NCI-H128 (cell line): ENCODE data around the gene JAG2.
A peak's percentile ranks its signal among the peaks of the same experiment; 100 is the strongest.

Experiments used
- DNase-seq: peaks from one replicate; lab custom pipeline; 2025; ENCODE audit not compliant: unreplicated experiment; lab: John Stamatoyannopoulos, UW

Gene JAG2

DNA sequence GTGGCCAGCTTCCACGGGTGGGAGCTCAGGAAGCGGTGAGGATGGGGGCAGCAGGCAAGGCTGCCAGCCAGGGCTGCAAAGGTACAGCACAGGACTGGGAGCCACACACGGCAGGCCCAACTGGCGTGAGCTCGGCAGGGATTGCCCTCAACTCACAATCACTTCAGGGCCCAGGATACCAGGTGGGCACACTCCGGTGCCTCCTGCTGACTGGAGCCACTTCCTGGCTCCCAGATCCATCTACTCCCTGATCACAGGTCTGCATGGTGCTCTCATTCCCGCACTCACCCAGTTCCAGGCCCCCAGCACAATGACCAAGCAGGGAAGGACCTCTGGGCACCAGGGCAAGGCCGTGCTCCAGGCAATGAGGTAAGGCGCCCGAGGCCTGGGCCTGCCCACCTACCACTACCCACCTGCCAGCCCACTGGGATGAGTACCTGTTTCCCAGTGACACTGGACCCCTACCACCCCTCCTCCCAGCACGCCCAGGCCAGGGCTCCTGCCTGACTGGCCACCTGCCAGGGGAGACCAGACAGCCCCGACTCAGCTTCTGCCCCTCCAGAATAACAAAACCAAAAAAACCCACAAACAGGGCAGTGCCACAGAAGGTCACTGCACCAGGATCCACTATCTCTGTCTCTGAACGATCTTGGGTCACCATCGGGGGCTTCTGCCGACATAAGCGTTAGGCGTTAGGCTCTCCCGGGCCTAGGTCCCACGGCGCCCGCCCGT, 1.8 kb downstream of the JAG2 start:
- no peak for DNase-seq

DNA sequence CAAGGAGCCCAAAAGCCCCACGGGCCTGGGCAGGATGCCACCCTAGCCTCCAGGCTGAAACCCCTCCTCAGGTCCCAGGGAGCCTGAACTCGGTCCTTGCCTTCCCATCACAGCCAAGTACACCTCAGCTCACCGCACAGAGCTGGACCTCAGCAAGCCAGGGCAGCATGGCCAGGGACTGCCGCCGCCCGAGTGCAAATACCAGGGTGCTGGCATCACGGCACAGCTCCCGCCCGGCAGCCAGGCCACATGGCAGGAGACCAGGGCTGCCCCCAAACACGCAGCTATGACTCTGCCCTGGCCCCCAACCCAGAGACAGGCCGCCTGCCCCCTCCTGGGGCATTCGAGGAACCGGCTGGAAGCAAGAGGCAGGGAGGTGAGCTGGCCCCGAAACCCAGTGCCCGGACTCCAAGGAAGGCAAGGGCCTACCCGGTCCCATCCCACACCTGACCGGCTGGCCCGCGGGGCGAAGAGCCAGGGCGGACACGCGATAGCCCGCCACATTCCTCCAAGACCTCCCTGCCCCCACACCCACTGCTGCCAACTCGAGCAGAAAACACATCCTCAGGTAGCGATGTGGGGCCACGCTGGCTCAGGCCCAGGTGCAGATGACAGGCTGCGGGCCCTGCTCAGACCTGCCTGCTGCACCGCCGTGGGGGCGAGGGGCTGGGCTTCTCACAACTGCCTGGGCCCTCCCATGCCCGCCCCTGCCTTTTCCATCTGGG, 2.7 kb downstream of the JAG2 start:
- no peak for DNase-seq

DNA sequence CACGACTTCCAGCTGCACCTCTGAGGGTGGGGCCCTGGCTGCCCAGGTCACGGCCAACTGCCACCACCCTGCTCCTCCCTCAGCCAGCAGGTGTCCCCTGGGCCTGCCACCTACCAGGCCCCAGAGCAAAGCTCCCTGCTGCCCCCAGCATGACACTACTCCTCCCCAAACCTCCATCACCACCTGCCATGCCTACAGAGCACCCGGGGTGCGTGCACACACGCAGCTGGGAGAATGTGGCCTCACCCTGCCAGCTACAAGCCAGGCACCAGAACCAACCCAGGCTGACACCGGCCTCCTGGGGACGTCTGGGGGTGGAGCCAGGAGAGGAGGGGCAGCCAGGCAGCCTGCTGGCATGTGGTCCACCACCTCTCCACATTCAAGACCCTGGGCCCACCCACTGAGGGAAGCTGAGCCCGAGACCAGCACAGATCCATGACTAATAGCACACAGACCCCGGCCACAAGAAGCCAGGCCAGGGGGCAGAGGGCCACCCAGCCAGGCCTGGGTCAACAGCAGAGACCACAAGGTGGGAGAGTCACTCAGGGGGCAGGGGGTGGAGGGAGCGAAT, 3.4 kb downstream of the JAG2 start:
- DNase-seq = no peak

DNA sequence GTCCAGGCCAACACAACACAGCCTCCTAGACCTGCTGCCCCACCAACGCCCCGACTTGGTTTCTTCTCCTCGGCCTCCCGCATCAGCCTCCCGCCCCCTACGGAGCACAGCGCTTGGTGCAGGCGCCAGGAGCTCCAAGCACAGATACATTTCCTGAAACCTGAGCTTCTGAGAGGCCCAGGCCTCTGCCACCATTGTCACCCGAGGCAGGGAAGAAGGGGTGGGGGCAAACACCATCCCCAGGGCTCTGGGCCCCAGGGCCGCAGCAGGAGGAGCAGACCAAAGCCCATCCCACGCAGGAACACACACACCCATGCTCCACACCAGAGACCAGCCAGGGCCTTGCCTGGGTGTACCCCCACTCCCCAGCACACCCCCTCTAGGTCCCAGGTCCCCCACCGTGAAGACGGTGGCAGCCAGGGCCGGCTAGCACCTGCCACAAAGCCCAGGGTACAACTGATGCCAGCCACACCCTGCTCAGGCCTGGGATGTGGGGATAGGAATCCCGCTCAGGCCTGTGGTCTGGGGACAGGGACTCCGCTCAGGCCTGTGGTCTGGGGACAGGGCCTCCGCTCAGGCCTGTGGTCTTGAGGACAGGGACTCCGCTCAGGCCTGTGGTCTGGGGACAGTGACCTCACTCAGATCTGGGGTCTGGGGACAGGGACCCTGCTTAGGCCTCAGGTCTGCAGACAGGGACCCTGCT, 5.4 kb downstream of the JAG2 start:
- DNase-seq = no peak

DNA sequence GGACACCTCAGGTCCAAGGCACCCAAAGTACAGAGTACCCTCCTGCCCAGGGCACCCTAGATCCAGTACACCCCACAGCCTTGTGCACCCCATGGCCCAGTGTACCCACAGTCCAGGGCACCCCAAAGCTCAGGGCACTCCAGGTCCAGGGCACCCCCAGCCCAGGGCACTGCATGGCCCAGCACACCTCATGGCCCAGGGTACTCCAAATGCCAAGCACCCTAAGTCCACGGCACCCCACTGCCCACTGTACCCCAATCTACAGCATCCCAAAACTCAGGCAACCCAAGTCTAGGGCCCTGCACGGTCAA, 6.0 kb downstream of the JAG2 start:
- DNase-seq = no peak

DNA sequence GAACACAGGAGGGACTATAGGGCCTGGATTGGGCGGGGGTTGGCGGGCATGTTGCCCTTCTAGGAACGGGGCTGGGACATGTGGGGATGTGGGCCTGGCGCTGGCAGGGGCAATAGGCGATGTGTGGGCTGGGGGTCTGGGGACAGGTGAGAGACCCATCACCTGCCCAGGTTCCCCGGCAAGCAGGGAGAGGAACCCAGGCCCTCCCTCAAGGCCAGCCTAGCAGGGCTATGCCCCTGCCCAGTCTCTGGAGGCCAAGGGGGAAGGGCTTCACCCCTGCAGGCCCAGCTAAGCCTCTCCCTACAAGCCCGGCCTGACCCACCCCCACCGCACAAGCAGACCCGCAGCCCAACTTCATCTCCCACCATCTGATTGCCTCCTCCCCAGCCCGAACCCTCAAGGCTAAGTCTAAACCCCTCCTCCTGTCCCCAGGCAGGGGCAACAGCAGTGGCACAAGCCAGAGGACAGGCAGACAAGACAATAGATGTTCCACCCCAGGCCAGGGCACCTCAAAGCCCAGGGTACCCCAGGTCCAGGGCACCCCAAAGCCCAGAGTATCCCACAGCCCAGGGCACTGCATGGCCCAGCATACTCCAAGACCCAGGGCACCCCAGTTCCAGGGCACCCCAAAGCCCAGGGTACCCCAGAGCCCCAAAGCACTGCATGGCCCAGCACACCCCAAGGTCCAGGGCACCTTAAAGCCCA, 6.5 kb downstream of the JAG2 start:
- DNase-seq = no peak

DNA sequence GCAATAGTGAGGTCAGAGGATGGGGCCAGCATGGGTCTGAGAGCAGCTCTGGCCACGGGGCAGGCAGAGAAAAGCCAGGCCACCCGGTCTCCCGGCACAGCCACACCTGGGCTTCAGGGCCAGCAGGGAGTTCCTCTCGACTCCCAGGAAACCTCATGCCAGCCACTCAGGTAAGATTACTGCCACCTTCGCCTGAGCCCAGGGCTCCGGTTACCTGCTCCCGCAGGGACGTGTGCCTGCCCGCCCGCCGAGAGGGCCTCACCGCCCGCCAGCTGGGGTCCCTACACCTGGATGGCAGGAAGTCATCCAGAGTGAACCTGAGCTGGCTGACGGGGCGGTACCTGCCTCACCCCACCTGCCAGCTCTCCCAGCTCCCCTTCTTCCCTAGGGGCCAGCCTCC, 7.3 kb downstream of the JAG2 start:
- DNase-seq = peak; percentile 65

DNA sequence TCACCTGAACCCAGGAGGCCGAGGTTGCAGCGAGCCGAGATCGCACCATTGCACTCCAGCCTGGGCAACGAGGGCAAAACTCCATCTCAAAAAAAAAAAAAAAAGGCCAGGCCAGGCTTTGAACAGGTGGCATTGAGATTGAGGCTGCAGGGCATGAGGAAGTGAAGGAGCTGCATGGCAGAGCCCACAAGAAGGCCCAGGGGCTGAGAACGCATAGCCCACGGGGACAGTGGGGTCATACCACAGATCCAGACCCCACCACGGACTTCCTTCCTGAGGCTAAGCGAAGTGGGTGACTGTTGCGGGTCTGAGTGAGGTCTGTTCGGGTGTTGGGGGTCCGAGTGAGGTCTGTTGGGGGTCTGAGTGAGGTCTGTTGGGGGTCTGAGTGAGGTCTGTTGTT, 7.8 kb downstream of the JAG2 start:
- DNase-seq = no peak

DNA sequence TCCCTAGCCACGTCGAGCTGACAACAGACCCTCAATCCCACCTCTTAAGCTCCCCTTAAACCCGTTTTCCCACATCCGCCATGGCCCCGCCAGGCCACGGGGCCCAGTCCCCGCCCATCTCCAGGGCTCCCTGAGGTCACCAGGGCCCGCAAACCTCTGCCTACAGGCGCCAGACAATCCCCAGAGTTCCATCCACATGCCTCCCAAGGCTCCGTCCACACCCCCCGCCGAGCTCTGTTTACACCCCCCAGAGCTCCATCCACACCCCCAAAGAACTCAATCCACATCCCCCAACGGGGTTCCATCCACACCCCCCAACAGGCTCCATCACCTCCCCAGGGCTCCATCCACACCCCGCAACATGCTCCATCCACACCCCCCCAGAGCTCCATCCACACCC, 9.2 kb downstream of the JAG2 start:
- no peak for DNase-seq

DNA sequence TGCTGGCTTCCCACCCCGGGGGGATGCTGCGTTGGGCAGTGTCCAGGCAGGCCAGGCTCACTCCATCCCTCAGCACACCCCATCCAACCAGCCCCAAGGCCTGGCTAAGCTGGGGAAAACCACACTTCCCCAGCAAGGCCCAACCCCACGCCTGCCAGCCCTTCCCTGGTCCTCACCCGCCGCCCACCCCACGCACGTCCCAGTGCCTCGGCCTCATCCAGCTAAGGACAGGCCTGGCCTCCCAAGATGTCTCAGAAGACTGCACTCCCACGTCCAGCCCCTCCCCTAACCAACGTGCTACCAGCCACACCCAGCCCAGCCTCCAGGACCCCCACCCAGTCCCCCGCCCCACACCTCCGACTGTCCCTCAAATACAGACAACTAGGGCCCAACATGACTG, 9.8 kb downstream of the JAG2 start:
- DNase-seq = no peak

DNA sequence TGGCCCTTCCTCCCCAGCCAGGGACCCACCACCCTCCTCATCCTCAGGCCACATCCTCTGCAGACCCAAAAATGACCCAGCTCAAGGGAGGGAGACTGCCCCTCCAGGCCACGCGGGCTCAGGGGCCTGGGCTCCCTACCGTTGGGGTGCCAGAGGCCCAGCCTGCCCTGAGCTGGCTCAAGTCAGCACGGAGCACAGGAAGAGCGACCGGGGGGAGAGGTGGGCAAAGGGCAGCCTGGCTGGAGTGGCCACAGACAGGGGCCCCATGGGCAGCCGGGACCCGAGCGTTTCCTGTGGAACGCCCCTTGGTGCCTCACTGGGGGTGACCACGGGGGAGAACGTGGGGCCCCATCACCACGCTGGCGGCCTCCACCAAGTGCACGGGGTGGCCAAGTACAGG, 10.7 kb downstream of the JAG2 start:
- DNase-seq = no peak

DNA sequence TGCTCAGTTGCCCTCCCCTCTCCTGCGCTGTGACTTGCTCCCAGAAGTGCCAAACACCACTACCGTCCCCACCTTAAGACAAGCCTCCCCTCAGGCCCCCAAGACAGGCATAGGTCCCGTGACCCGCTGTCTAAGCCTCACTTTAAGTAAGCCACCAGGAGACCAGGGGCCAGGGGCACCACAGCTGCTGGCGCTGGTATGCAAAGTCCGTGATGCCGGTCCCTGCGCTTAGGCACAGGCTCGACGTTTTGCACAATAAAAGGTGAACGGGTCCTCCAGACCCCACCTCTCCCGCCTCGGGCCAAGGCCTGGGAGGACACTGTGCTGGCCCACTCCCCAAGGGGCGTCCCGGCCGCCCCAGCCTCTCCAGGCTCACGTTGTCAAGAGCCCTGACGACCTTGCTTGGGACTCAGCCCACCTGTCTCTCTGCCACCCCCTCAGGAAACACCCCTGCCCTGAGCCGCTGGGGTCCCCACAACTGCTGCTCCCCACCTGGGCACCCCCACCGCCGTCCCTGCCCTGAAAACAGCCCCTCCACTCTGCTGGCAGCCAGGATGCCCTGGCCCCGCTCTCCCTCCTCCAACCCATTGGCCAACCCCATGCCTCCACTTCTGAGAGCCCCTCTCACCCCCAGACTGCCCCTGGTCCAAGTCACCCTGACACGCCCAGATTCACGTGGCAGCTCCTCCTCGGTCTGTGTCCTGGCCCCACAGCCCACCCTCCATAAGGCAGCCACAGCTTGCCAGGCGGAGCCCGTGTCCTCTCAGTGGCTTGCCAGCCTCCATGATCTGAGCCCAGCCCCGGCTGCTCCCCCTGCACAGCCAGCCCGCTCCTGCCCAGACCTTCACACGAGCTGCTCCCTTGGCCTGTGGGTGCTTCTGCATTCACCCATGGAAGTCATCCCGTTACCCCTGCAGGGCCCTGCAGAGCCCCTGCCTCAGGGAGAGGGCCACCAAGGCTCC, 11.9 kb downstream of the JAG2 start:
- no peak for DNase-seq

DNA sequence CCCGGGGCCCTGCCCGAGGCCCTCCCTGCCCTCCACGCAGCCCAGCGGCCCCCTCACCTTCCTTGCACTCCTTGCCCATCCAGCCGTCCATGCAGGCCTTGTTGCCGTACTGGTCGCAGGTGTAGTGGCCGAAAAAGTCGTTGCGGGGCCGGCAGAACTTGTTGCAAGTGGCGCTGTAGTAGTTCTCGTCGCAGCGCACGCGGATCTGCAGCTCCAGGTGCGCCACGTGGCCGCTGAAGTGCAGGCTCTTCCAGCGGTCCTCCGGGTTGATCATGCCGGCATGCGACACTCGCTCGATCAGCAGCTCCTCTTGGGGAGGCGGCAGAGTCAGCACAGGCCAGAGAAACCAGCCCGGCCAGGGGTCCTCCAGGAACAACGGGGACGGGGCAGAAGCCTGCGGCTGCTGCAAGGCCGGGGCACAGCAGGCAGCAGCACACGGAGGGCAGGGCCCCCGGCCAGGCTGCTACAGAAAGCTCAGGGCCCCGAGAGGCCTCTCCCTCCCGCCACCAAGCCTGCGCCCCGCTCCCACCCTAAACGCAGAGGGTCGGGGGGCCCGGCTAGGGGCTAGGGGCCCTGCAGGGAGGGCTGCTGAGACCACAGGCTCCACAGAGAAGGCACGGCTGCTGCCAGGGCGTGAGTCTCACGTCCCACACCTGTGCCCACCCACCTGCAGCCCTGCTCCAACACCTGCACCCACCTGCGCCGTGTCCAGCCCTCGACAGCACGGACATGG, 12.7 kb downstream of the JAG2 start:
- DNase-seq = no peak

DNA sequence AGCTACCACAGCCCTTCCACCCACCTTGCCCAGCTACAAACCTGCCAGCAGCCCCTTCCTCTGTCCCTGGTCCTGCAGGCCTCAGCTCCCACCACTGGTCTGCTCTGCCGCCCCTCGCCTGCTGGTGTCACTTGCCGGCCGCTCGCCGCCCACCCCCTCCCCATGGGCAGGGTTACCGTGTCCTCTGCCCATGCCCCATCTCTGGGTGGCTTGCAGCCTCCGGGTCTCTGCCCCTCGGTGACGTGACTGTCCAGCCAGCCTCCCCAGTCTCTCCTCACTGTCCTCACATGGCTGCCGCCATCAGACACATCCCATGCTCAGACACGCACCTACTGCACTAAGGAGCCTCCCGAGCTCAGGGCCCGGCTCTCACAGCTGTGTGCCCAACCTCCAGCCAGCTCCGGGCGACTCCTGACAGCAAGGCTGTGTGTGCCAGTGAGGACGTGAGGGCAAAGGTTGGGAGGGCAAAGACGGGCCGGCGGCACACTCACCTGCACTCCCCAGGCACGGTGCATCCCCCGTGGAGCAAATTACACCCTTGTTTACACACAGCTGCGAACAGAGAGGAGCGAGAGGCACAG, 13.4 kb downstream of the JAG2 start:
- DNase-seq = no peak

DNA sequence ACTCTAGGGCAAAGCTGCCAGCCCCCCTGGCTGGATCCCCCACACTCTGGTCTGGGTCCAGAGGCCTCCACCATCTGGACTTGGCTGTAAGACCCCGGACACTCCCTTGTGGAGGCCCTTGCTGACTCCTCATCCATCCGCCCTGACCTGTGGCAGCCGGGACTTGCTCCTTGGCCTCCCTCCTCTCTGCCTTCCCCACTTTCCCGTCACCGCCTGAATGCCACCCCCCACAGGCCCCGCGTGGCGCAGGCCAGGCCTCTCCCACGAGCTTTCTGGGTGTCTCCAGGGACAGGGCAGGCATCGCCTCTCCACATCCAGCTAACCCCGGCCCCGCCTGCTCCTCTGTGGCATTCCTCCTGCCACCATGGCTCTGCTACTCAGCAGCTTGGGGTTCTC, 14.1 kb downstream of the JAG2 start:
- no peak for DNase-seq

DNA sequence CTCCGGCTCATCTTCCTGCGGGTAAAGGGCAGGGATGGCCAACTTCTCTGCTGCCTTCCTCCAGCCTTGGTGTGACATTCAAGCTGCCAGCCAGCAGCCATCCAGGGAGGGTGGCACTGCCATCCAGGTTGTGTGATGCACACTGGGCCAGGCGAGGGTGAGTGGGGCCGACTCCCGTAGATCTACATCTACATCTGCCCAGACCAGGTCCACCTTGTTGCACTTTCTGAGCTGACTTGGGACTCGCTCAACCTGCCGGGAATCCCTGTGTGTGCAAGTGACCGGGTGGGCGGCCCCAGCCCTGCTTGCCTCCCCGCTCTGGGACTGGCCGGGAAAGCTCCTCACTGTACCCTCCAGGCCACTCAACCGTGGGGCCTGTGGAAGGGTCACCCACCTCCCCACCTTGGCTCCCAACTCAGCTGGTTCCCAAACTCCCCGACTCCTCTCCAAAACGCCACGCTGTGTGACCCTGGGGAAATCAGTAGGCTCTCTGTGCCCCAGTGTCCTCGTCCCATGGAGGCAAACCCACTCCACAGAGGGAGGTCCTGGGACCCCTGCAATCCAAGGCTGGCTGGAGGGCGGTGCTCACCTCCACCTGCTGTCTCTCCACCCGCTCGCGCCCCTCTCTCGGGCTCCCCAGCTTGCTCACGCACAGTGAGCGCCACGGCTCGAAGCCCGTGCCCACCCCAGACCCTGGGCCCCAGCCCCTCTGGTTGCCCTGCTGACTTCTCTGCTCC, 14.7 kb downstream of the JAG2 start:
- no peak for DNase-seq

DNA sequence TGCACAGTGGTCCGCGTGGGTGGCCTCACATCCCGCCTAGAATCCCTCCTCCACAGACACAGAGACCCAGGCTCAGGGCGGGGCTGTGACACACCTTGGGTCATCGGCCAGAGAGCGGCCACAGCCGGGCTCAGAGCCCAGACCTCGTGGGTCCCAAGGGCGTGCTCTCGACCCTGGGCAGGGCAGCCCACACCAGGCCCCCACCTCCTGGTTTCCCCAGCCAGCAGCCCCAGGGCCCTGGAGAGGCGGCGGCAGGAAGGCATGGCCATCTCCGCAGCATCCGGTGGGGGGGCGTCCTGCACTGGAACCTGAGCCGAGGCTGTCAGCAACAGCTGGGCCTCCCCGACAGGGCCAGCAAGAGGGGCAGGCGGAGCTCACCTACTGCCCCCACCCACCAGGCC, 15.2 kb downstream of the JAG2 start:
- no peak for DNase-seq

DNA sequence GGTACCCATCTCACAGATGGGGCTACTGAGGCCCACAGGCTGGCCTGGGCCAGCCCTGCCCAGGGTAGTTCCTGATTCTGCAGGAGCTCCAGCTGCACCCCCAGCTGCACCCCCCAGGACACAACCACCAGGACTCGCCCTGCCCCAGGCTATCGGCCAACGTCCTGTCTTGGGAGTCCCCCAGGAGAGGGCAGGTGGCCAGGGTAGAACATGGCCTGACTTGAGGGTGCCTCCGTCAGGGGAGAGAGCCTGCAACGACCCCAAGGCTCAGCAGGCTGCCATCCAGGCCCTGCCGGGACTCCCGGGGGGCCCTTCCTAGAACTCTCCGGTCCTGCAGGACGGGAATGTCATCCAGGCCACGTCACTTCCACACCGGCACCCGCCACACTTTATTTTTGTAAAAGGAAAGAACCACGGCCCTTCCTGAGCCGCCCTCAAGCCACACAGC, 15.8 kb downstream of the JAG2 start:
- no peak for DNase-seq
